HG03469 (cell line): ENCODE results near the gene UGT2B11.
"Not testable (repeated sequence)": the region's sequence is repeated elsewhere in the genome, so short reads cannot be mapped to it uniquely, and the experiment has no call there.

Experiments used
- ATAC-seq: cut with Tn5 transposase; IDR thresholded peaks from one replicate; pipeline ENCODE4 v1.9.1; 2021; ENCODE audit warnings: mild to moderate bottlenecking, moderate library complexity, moderate number of reproducible peaks; ENCODE audit not compliant: unreplicated experiment

The UGT2B11 gene

GRCh38 chr4:69170233-69171134, 44.1 kb downstream of the UGT2B11 start:
- peak; percentile 59 for ATAC-seq

- ATAC-seq, result not testable (repeated sequence)
These were observed 45.4 kb downstream of the UGT2B11 start for GRCh38 chr4:69169171-69169570.

GRCh38 chr4:69167300-69167699, 47.2 kb downstream of the UGT2B11 start:
- no peak for ATAC-seq

- ATAC-seq, result not testable (repeated sequence)
These were observed 48.2 kb downstream of the UGT2B11 start for GRCh38 chr4:69166376-69166775.

GRCh38 chr4:69165707-69166106, 48.8 kb downstream of the UGT2B11 start:
- not testable (repeated sequence) for ATAC-seq

- no peak for ATAC-seq
These were observed 57.6 kb downstream of the UGT2B11 start for GRCh38 chr4:69156913-69157312.

- ATAC-seq, result no peak
These were observed 60.5 kb downstream of the UGT2B11 start for GRCh38 chr4:69154021-69154420.
